NCI-H2171 treated with DMSO at 0.1 percent for 48 hours (cell line): ENCODE data around the gene TBX21.

ENCODE experiments used
- DNase-seq: peaks from one replicate; lab custom pipeline; 2025; lab: John Stamatoyannopoulos, UW

Gene TBX21

GRCh38 chr17:47714773-47715396, 18.2 kb upstream of the TBX21 start:
- no peak for DNase-seq

DNA sequence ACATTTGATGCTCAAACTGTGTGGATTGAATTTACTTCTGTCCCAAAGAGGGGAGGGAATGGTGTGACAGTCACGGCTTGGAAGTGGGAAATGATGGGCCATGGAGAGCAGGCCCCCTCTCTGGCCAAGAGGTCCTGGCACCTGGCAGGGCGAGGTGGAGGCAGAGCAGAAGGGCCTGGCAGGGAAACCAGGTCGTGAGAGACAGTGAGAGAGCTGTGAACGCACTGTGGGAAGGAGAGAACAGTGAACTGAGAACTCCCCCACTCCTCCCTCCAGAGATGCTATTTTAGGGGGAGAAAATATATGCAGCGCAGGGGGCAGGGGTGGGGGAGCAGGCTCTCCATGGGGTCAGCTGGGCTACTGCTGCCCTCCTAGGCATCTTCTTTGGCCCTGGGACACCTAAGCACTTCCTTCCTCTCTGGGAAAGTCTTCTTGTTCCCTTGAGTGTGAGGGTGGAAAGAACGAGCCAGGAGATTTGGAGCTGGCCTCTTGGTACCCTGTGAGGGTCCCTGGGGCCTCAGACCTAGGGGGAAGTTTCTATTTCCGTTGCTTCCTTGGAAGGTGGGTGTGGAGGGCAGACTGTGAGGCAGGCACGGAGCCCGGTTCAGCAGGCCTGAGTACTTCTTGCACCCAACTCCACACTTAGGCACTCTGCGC, 17.2 kb upstream of the TBX21 start:
- DNase-seq: no peak

GRCh38 chr17:47716375-47716774, 16.7 kb upstream of the TBX21 start:
- DNase-seq: no peak

DNA sequence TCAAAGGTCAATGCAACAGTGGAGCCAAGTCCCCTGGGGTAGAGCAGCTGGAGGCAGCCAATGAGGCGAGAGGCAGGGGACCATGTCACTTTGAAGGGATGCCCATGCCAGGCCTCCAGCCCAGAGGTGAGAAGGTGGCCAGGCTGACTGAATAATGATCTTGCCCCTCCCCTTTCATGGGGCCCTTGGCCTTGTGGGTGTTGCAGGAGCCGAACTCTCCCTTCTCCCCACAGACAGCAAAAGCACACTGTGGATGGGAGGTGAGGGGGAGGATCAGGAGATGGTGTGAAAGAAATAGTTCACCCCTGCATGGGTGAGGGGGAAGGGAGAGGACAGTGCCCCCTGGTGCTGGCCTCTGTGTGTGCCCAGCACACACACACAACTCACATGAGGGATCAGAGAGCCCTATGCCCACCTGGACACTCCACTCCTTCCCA, 15.8 kb upstream of the TBX21 start:
- no peak for DNase-seq

GRCh38 chr17:47717979-47718621, 14.9 kb upstream of the TBX21 start:
- peak; percentile 12 for DNase-seq

GRCh38 chr17:47718634-47719405, 14.2 kb upstream of the TBX21 start:
- peak; percentile 46 for DNase-seq

DNA sequence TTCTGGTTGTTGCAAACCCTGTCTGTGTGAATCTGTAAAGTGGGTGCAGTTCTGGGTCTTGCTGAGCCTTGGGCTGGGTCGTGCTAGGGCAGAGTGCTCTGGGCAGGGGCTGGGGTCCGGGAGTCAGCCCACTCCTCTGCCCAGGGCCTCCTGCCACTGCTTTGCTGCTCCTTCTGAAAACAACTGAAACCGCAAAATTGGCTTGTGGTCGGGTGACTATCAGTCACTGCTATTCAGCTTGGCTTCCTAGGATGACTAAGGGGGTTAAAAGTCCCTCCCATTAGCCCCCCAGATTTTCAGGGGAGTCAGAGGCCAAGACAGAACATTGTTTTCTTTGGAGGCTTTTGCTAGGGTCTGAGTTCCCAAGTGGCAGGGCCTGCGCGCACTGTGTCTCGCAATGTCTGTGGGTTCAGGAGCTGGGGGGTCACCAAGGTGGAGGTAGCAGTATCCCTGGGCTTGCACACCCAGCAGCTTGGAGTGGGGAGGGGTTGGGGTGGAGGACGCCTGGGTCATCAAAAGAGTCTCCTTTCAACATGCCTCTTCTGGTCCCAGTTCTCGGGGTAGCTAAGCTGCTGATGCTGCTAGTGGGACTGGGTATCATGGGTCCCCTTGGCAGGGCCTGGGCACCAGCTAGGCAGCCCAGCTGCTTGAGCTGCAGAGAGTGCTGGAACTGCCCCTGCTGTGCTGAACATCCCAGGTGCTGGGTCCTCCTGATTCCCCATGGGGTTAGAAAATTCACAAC, 13.5 kb upstream of the TBX21 start:
- no peak for DNase-seq

DNA sequence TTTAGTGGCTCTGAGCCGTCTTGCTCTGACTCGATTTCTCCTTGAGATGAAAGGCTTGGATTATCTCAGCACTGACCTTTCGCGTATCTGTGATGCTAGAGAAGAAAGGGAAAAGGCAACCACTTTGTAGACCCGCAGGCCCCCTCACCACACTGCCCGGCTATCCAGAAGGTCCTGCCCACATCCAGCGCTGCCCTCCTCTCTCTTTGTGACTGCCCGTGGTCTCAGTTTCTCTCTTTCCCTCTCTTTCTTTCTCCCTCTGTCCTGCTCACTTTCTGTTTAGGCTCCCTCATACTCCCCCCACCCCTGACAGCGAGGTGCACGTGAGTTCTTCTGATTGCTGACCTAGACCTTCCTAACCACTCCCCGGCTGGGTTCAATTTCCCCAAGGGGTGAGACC, 12.8 kb upstream of the TBX21 start:
- DNase-seq: no peak

GRCh38 chr17:47720754-47721533, 12.1 kb upstream of the TBX21 start:
- no peak for DNase-seq

- DNase-seq: no peak
Observed at GRCh38 chr17:47721725-47722124, 11.3 kb upstream of the TBX21 start.

GRCh38 chr17:47724705-47725104, 8.3 kb upstream of the TBX21 start:
- no peak for DNase-seq

DNA sequence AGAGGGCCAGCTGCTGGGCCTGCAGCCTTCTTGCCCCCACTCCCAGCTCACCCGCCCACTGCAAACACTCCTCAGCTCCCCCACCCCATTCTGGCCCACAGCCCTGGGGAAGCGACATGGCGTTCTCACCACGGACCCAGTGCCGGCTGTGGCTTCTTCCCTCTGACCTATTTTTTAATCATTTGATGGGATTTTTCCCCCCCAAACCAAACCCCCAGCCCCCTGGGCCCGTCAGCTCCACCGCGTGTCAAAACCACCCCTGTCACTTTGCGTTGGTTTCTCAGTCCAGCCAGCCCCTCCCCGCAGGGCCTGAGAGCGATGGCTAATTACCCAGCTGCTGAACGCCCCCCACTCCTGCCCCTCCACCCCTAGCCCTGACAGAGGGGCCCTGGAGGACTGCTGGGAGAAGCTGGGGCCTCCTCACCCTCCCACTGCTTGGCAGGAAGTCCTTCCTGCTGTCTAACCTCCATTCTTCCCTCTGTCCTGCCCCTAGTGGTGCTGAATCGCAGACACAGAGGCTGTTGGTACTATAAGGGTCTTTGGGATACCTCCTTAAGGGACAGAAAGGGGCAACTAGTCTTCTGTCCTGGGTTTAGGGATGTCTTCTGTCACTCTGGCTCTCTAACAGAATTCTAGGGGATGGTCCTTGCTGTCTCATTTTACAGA, 7.5 kb upstream of the TBX21 start:
- DNase-seq: no peak

DNA sequence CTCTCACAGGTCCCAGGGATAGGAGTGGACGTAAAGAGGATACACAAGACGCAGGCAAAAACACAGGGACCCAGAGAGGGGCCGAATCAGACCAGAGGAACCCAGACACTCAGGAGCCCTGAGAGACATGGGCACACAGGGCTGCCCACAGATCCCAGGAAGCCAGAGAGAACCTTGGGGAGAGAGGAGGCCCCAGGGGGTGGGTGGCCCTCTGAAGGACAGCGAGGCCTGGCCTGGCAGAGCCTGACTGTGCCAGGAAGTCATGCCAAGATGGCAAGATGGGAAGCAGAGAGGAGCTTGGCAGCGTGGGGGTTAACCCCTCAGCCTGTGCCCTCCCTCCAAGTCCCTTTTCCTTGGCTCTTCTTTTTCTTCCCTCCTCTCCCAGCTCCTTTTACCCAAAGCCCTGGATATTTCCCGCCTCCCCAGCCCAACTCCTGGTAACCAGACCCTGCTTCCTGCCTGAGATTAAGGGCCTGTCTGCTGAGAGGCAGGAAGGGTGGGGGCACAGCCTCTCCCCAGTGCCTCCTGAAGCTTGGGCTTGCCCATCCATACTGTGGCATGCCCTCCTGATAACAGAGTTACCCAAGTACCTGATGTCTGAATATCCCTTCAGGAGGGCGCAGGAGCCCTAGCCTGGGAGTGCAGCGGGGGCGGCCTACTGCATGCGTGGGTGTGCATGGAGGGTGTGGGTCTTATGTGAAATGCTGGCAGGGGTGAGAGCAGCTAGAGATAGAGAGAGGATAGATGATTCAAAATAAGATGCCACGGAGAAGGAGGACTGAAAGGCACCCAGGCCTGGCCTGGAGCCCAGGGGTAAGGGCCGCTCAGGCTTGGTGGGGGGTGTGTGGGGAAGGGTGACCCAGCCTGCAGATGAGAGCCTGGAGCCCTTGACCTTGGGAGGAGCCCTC, 6.0 kb upstream of the TBX21 start:
- DNase-seq: no peak

DNA sequence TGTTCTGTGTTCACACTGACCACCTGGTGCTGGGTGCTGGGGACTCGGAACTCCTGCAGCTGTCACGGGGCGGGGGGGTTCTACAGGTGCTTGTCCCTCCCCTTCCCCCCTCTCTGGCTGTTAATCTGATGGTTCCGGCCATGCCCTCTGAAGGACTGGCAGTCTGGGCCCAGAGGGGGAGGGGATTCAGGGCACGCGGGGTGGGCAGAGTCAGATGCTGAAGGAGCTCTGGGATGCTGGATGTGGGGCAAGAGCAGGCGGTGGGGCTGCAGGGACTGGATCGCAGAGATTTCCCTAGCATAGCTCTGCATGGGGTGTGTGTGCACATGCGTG, 5.4 kb upstream of the TBX21 start:
- DNase-seq: no peak

DNA sequence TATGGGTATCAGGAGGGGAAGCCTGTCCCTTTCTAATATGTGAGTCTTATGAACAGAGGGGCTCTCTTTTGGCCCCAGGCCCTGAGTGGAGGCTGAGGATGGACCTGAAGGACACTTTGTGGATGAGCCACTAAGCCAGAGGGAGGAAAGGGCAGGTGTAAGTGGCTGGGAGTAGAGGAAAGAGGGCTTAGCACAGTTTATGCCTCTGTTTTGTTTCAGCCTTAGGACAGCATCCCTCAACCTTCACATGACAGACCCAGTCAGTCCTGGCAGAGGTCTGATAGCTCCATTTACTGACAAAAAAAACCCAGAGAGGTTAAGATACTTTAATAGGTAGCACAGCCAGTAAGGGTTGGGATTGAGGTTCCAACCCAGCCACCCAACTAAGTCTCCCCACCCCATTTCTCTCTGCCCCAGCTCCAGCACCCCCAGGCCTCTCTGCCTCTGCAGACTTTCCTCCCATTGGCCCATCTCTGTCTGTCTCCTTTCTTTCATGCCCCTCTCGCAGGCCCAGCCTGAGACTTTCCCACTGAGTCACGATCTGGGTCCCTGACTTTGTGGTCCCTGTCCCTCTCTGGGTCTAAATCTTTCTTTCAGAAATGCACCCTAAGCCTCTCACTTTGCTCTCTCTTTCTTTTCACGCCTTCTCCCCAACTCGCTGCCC, 4.7 kb upstream of the TBX21 start:
- no peak for DNase-seq

- no peak for DNase-seq
Observed at GRCh38 chr17:47729476-47729875, 3.6 kb upstream of the TBX21 start.

- DNase-seq: no peak
Observed at GRCh38 chr17:47730681-47731080, 2.4 kb upstream of the TBX21 start.

DNA sequence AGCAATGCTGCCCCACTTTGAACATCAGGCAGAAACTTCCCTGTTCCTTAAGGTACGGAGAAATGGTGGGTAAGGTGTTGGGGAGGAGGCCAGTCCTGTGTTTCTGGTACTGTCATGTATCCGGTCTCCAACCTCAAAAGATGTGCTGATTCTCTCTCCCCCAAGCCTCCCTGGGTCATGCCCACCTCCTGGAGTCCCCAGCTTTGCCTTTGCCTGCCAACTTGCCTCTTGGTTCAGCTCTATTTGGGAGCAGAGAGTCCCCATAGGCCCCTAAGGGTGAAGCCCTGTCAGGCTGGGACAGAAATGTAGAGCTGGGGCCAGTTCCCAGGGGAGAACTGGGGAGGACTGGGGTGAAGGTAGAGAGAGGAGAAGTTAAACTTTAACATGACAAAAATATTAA, 1.6 kb upstream of the TBX21 start:
- no peak for DNase-seq

GRCh38 chr17:47732399-47733046, 513 bp upstream of the TBX21 start:
- DNase-seq: no peak
